WTC11 (cell line): Measurements from ENCODE around the gene CELF4. TPM values are rescaled to one million over a fixed set of nuclear protein-coding genes. Genes with fewer than 3 reads are reported as not detected.
A peak's percentile ranks its signal among the peaks of the same experiment; 100 is the strongest.

Experiments used
- ATAC-seq: fragments of 200-7000 bp; cut with Tn5 transposase; 2 replicates; pipeline ENCODE4 v1.10.0; 2021; ENCODE audit warnings: mild to moderate bottlenecking, moderate library complexity
- CTCF ChIA-PET: fragments of 300-600 bp; sonication (Branson Sonifier 250); formaldehyde crosslinking; loops from one replicate; lab custom pipeline; 2021; ENCODE audit warnings: antibody characterized with exemption; lab: Charles Lee
- POLR2A ChIA-PET: fragments of 350-600 bp; sonication (Branson Sonifier 250); formaldehyde crosslinking; loops from one replicate; lab custom pipeline; 2021; ENCODE audit warnings: antibody characterized with exemption; lab: Charles Lee
- DNase-seq: peaks from one replicate; pipeline ENCODE4 v3.0.0; 2021; ENCODE audit warnings: low spot score
- H3K27ac Mint-ChIP-seq: 2 replicates; pipeline ENCODE4 v1.8.0; 2021; ENCODE audit warnings: mixed read lengths
- H3K27me3 Mint-ChIP-seq: 2 replicates; pipeline ENCODE4 v1.8.0; 2021; ENCODE audit warnings: low read depth, mild to moderate bottlenecking, moderate library complexity, mixed read lengths
- H3K36me3 Mint-ChIP-seq: 2 replicates; pipeline ENCODE4 v1.8.0; 2021; ENCODE audit warnings: mixed read lengths
- H3K4me1 Mint-ChIP-seq: 2 replicates; pipeline ENCODE4 v1.8.0; 2022; ENCODE audit warnings: mixed read lengths
- H3K4me3 Mint-ChIP-seq: 2 replicates; pipeline ENCODE4 v1.8.0; 2021; ENCODE audit warnings: mild to moderate bottlenecking, moderate library complexity, mixed read lengths
- H3K9me3 Mint-ChIP-seq: 2 replicates; pipeline ENCODE4 v1.8.0; 2021; ENCODE audit warnings: mixed read lengths
- E2F1 ChIP-seq: sonication (generic); formaldehyde crosslinking; IDR thresholded peaks from 2 replicates; pipeline ENCODE4 v1.8.0; 2022; ENCODE audit warnings: mild to moderate bottlenecking, missing genetic modification reagents
- E2F5 ChIP-seq: sonication (generic); formaldehyde crosslinking; IDR thresholded peaks from 2 replicates; pipeline ENCODE4 v1.8.1; 2022; ENCODE audit warnings: mild to moderate bottlenecking, moderate library complexity, missing genetic modification reagents
- ERG ChIP-seq: fragments of 250-450 bp; sonication (Bioruptor Pico); IDR thresholded peaks from 2 replicates; pipeline ENCODE4 v1.8.0; 2021; ENCODE audit warnings: mild to moderate bottlenecking
- ETV6 ChIP-seq: sonication (generic); formaldehyde crosslinking; IDR thresholded peaks from 2 replicates; pipeline ENCODE4 v1.8.1; 2022; ENCODE audit warnings: mild to moderate bottlenecking, missing genetic modification reagents
- FOXK1 ChIP-seq: sonication (generic); formaldehyde crosslinking; IDR thresholded peaks from 2 replicates; pipeline ENCODE4 v1.8.0; 2022; ENCODE audit warnings: mild to moderate bottlenecking, moderate library complexity, missing genetic modification reagents
- FOXP1 ChIP-seq: sonication (generic); formaldehyde crosslinking; IDR thresholded peaks from 2 replicates; pipeline ENCODE4 v1.8.0; 2022; ENCODE audit warnings: missing genetic modification reagents, mild to moderate bottlenecking, moderate library complexity, borderline replicate concordance
- FOXP4 ChIP-seq: sonication (generic); formaldehyde crosslinking; IDR thresholded peaks from 2 replicates; pipeline ENCODE4 v1.8.0; 2022; ENCODE audit warnings: mild to moderate bottlenecking, missing genetic modification reagents
- HMGA2 ChIP-seq: fragments of 250-450 bp; sonication (Bioruptor Pico); IDR thresholded peaks from 2 replicates; pipeline ENCODE4 v1.4.0; 2021; ENCODE audit warnings: mild to moderate bottlenecking, moderate library complexity
- HMGXB4 ChIP-seq: sonication (generic); formaldehyde crosslinking; IDR thresholded peaks from 2 replicates; pipeline ENCODE4 v1.8.1; 2023; ENCODE audit warnings: mild to moderate bottlenecking, moderate library complexity, missing genetic modification reagents
- JUN ChIP-seq: sonication (generic); formaldehyde crosslinking; IDR thresholded peaks from 2 replicates; pipeline ENCODE4 v1.8.0; 2023; ENCODE audit warnings: mild to moderate bottlenecking, missing genetic modification reagents
- KAT7 ChIP-seq: sonication (generic); formaldehyde crosslinking; IDR thresholded peaks from 2 replicates; pipeline ENCODE4 v1.8.1; 2023; ENCODE audit warnings: missing genetic modification reagents, mild to moderate bottlenecking, borderline replicate concordance
- NFE2L1 ChIP-seq: sonication (generic); formaldehyde crosslinking; IDR thresholded peaks from 2 replicates; pipeline ENCODE4 v1.8.1; 2023; ENCODE audit warnings: missing genetic modification reagents
- NR2C2 ChIP-seq: sonication (generic); formaldehyde crosslinking; IDR thresholded peaks from 2 replicates; pipeline ENCODE4 v1.8.0; 2022; ENCODE audit warnings: mild to moderate bottlenecking, missing genetic modification reagents
- NR3C1 ChIP-seq: sonication (generic); formaldehyde crosslinking; conservative IDR thresholded peaks from 2 replicates; pipeline ENCODE4 v1.8.1; 2023; ENCODE audit warnings: low read depth, mild to moderate bottlenecking, missing genetic modification reagents
- SMAD3 ChIP-seq: sonication (generic); formaldehyde crosslinking; IDR thresholded peaks from 2 replicates; pipeline ENCODE4 v1.8.0; 2022; ENCODE audit warnings: missing genetic modification reagents, mild to moderate bottlenecking, borderline replicate concordance
- TCF7 ChIP-seq: sonication (generic); formaldehyde crosslinking; IDR thresholded peaks from 2 replicates; pipeline ENCODE4 v1.8.0; 2022; ENCODE audit warnings: mild to moderate bottlenecking, low read depth, missing genetic modification reagents, moderate library complexity
- TEAD1 ChIP-seq: sonication (generic); formaldehyde crosslinking; IDR thresholded peaks from 2 replicates; pipeline ENCODE4 v1.8.0; 2022; ENCODE audit warnings: mild to moderate bottlenecking, missing genetic modification reagents
- TEAD4 ChIP-seq: sonication (generic); formaldehyde crosslinking; IDR thresholded peaks from 2 replicates; pipeline ENCODE4 v1.8.0; 2022; ENCODE audit warnings: mild to moderate bottlenecking, missing genetic modification reagents
- TP53 ChIP-seq: sonication (generic); formaldehyde crosslinking; IDR thresholded peaks from 2 replicates; pipeline ENCODE4 v1.8.1; 2023; ENCODE audit warnings: mild to moderate bottlenecking, missing genetic modification reagents
- USF1 ChIP-seq: sonication (generic); formaldehyde crosslinking; IDR thresholded peaks from 2 replicates; pipeline ENCODE4 v1.8.0; 2022; ENCODE audit warnings: mild to moderate bottlenecking, missing genetic modification reagents
- ZBTB43 ChIP-seq: sonication (generic); formaldehyde crosslinking; IDR thresholded peaks from 2 replicates; pipeline ENCODE4 v1.8.1; 2023; ENCODE audit warnings: mild to moderate bottlenecking, missing genetic modification reagents
- ZNF232 ChIP-seq: sonication (generic); formaldehyde crosslinking; IDR thresholded peaks from 2 replicates; pipeline ENCODE4 v1.8.0; 2022; ENCODE audit warnings: mild to moderate bottlenecking, missing genetic modification reagents
- ZNF281 ChIP-seq: sonication (generic); formaldehyde crosslinking; IDR thresholded peaks from 2 replicates; pipeline ENCODE4 v1.8.0; 2023; ENCODE audit warnings: mild to moderate bottlenecking, missing genetic modification reagents
- ZNF512 ChIP-seq: sonication (generic); formaldehyde crosslinking; IDR thresholded peaks from 2 replicates; pipeline ENCODE4 v1.8.1; 2022; ENCODE audit warnings: missing genetic modification reagents, borderline replicate concordance
- total RNA-seq: library from RNA; stranded (reverse); gene quantifications from 3 replicates; pipeline ENCODE4 v1.2.3, GENCODE V29; 2021

CELF4 gene
- total RNA-seq, 1 experiment from 2014 or later = 2.9 TPM

- H3K27ac Mint-ChIP-seq = no peak overlapping the region
- peaks cover 26% of the 10 kb centered on the region for H3K4me1 Mint-ChIP-seq
- peak; percentile 65 for ATAC-seq
- ChIA-PET CTCF (interaction anchor here (1.2 to 3.4 kb wide), 3 partner anchors 11 to 214 kb away, joined by 3 to 14 read pairs (median 9); no protein-coding TSS in a partner anchor), POLR2A (no interaction called here)
- H3K4me3 Mint-ChIP-seq = peak overlapping the region; percentile 97
- H3K27me3 Mint-ChIP-seq = peaks cover 80% of the 10 kb centered on the region
- no peaks in the 10 kb centered on the region for H3K9me3 Mint-ChIP-seq
- no peaks in the 10 kb centered on the region for H3K36me3 Mint-ChIP-seq
- peak; percentile 90 for DNase-seq
- TF ChIP-seq SMAD3 (peak; percentile 63; the same call in 1 of the 2 replicates), ETV6 (CRISPR knock-in tag) (0 out of 2 replicates have a peak, but pooled peaks have one; percentile 46), FOXP1 (CRISPR knock-in tag) (peak; percentile 73; the same call in 1 of the 2 replicates), JUN (CRISPR knock-in tag) (peak; percentile 85), ZNF232 (CRISPR knock-in tag) (peak; percentile 97), ZNF512 (CRISPR knock-in tag) (no peak), FOXP4 (CRISPR knock-in tag) (0 out of 2 replicates have a peak, but pooled peaks have one; percentile 73), ZBTB43 (CRISPR knock-in tag) (no peak), ERG (CRISPR knock-in tag) (no peak), USF1 (CRISPR knock-in tag) (peak; percentile 57; the same call in 1 of the 2 replicates), TEAD4 (CRISPR knock-in tag) (peak; percentile 76), HMGXB4 (CRISPR knock-in tag) (peak; percentile 69), E2F1 (peak; percentile 76; the same call in 1 of the 2 replicates), E2F5 (CRISPR knock-in tag) (0 out of 2 replicates have a peak, but pooled peaks have one; percentile 63), TCF7 (CRISPR knock-in tag) (0 out of 2 replicates have a peak, but pooled peaks have one; percentile 34), KAT7 (CRISPR knock-in tag) (0 out of 2 replicates have a peak, but pooled peaks have one; percentile 68), NR3C1 (no peak), TP53 (CRISPR knock-in tag) (peak; percentile 75; the same call in 1 of the 2 replicates), HMGA2 (CRISPR knock-in tag) (no peak), TEAD1 (CRISPR knock-in tag) (peak; percentile 92), FOXK1 (peak; percentile 80; the same call in 1 of the 2 replicates), NR2C2 (no peak), ZNF281 (CRISPR knock-in tag) (peak; percentile 77; the same call in 1 of the 2 replicates), NFE2L1 (CRISPR knock-in tag) (0 out of 2 replicates have a peak, but pooled peaks have one; percentile 53)
Observed at GRCh38 chr18:37564711-37565100, 892 bp downstream of the CELF4 start.
